NK-92 (cell line): ENCODE measurements around the gene RNF151.
"Not testable (repeated sequence)": the region's sequence is repeated elsewhere in the genome, so short reads cannot be mapped to it uniquely, and the experiment has no call there.

ENCODE experiments used
- DNase-seq: peaks from one replicate; lab custom pipeline; 2025; ENCODE audit not compliant: unreplicated experiment; lab: John Stamatoyannopoulos, UW

Gene RNF151

DNA sequence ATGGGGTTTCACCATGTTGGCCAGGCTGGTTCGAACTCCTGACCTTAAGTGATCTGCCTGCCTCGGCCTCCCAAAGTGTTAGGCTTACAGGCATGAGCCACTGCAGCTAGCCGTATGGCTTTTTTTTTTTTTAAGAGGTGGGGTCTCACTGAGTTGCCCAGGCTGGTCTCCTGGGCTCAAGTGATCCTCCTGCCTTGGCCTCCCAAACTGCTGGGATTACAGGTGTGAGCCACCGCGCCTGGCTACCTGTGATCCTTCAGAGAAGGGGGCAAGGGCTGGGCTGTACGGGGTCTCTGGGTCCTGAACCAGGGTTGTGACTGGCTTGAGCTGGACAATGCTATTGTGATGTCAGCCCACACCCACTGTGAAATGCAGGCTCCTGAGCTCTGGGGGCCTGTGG, at the start of gene RNF151:
Gene RNF151, plus strand, starts transcription at position 397 of the 400 bp plus-strand sequence. CDS start 26 bp downstream, outside the sequence.
- DNase-seq: no peak

DNA sequence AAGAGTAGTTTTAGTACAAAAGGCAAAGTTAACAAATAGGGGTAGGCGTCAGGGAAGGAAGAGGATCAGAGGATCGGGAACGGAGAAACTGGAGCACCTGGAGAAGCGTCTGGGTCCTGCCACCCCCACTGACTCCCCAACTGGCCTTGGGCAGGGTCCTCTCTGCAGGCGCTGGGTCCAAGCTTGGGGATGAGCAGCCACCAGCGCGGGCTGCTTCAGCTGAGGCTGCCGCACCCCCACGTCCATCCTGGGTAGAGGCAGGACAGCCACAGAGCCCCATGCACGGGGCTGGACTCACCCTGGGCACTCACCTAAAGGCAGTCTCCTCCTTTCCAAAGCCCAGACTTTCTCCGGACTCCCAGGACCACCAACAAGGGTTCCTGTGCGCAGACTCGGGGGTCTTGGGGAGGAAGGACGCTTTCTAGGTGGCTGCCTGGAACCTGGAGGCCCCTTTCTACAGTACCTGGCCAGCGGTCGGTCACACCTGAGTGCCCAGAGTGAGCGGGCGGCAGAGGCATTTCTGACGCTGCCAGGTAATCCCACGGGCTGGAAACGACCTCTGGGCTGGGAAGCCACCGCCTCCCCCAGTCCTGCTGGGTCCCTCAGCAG, 49.5 kb upstream of the RNF151 start:
- DNase-seq: no peak

DNA sequence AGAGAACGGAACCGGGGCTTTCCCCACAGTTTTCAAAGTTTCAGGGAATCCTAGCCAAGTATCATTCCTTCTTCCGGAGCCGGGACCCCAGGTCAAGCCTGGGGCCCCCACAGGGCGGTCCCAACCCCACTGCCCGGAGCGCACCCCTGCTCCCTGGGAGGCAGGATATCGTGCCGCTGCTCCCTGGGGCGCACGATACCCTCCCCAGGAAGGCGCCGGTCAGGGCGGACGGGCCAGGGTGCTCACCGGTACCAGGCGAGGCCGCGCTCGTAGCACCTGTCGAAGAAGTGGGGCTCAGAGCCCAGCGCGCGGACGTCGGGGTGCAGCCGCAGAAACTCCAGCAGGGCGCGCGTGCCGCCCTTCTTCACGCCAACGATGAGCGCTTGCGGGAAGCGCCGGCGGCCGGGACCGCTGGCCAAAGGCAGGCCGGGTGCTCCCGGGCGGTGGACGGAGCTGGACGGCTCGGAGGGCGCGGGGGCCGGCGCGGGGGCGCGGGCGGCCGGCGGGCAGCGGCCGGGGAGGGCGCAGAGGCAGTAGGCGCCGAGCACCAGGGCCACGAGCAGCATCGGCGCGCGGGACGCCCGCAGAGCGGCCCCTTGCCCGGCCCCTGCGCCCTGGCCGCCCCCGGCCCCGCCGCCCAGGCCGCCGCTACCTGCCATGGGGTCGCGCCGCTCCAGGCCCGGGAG, 48.8 kb upstream of the RNF151 start:
- no peak for DNase-seq

DNA sequence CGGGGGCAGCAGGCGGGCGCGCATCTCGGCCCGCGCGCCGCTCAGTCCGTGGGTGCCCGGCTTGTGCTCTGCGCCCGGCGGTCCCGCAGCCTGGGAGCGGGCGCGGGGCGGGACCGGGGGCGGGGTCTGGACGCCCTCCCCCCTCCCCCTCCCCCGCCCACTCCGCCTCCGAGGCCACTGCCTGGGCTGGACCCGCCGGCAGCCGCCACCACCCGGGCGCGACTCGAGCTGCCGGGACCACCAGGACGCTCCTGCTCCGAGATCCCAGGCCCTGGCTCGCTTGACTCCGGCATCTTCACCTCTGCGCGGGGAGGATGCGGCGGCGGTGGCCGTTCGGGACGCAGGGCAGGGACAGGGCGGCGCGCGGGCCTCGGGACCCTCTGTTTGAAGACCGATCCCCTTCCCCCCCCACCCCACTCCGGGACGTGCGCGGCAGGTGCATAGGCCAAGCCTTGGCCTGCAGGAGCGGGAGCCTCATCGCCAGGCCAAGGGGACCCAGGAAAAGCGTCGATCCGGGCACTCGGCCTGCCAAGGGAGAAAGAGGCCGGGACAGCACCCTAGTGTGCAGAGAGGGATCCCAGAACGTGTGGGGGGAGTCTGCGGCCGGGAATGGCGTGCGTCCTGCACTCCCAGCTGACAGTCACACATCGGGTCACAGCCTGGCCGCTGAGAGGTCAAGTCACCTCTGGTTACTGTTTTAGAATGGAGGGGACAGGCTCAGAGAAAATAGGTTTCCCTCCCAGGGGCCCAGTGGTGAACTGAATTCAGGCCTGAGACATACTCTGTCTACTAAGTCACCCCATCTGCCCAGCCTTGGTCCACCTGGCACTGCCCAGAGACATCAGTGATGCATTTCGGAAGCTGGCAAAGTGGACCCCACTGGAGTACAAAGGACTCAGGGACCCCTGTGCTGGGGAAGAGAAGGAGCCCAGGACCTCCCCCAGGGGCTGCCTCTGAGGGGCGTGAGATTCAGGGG, 48.0 kb upstream of the RNF151 start, which contains the start of gene HS3ST6:
Gene HS3ST6, minus strand, starts transcription at position 65 of the 976 bp plus-strand sequence. CDS start 92 bp downstream, outside the sequence.
- DNase-seq: no peak

GRCh38 chr16:1919327-1919998, 47.2 kb upstream of the RNF151 start:
- no peak for DNase-seq

DNA sequence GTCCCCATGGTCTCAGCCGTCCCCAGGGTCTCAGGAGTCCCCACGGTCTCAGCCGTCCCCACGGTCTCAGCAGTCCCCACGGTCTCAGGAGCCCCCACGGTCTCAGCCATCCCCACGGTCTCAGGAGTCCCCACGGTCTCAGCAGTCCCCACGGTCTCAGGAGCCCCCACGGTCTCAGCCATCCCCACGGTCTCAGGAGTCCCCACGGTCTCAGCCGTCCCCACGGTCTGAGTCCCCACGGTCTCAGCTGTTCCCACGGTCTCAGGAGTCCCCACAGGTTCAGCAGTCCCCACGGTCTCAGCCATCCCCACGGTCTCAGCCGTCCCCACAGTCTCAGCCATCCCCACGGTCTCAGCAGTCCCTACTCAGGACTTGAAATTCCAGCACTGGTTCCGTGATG, 46.5 kb upstream of the RNF151 start:
- DNase-seq: not testable (repeated sequence)

GRCh38 chr16:1920727-1921171, 45.9 kb upstream of the RNF151 start:
- DNase-seq: no peak

DNA sequence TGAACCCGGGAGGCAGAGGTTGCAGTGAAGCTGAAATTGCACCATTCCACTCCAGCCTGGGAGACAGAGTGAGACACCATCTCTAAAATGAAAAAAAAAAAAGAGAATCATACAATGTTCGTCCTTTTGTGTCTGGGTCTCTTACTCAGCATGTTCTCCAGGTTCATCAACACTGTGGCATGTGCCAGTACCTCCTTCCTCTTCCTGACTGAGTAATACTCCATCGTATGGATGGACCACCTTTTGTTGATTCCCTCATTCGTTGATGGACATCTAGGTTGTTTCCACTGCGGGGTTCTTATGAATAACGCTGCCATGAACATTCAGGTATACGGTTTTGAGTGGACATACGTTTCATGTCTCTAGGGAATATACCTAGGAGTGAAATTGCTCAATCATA, 44.3 kb upstream of the RNF151 start:
- no peak for DNase-seq

GRCh38 chr16:1923299-1924034, 43.2 kb upstream of the RNF151 start:
- no peak for DNase-seq

DNA sequence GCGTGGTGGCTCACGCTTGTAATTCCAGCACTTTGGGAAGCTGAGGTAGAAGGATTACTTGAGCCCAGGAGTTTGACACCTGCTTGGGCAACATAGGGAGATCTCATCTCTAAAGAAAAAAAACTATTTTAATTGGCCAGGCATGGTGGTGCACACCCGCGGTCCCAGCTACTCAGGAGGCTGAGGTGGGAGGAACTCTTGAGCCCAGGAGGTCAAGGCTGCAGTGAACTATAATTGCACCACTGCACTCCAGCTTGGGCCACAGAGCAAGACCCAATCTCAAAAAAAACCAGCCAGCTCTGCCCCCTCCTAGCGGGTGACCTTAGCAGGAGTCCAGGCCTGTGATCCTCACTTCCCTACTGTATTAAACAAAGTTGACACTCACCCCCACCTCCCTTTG, 42.6 kb upstream of the RNF151 start:
- DNase-seq: no peak

DNA sequence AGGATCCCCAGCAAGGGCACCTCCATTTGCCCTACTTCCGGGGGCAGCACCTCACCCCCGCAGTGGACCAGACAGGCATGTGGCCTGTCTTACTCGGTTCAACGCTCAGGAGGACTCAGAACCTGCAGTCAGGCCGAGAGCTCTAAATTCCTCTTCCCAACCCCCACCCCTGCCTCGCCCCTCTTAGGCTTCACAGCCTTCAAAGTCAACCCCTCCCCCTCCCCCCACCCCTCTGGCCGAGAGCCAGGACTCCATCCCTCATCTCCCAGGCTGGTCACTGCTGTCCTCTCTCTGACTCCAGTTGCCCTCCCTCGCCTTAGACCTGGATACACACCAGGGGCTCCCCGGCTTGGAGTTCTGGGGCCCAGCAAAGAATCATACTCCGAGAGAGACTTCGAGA, 40.4 kb upstream of the RNF151 start:
- no peak for DNase-seq

DNA sequence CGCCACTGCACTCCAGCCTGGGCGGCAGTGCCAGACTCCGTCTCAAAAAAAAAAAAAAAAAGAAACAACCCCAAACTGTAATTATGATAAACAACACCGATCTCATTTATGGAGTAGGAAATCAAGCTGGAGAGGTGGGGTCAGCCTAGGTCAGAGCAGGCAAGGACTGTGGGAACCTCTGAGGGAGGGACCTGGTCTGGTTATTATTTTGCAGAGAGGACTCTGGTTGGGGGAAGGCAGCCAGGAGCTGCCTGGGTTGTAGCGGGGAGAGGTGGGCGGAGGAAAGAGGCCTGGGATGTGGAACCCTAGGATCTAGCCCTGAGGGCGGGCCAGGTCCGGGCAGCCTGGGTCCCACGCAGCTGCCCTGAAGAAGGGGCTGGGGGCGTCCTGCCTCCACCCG, 37.6 kb upstream of the RNF151 start:
- DNase-seq: no peak

- DNase-seq: peak; percentile 66
These were observed 36.9 kb upstream of the RNF151 start for GRCh38 chr16:1929578-1930337.

GRCh38 chr16:1930338-1930720, 36.3 kb upstream of the RNF151 start:
- DNase-seq: no peak

- no peak for DNase-seq
These were observed 34.3 kb upstream of the RNF151 start for GRCh38 chr16:1932050-1933028.

DNA sequence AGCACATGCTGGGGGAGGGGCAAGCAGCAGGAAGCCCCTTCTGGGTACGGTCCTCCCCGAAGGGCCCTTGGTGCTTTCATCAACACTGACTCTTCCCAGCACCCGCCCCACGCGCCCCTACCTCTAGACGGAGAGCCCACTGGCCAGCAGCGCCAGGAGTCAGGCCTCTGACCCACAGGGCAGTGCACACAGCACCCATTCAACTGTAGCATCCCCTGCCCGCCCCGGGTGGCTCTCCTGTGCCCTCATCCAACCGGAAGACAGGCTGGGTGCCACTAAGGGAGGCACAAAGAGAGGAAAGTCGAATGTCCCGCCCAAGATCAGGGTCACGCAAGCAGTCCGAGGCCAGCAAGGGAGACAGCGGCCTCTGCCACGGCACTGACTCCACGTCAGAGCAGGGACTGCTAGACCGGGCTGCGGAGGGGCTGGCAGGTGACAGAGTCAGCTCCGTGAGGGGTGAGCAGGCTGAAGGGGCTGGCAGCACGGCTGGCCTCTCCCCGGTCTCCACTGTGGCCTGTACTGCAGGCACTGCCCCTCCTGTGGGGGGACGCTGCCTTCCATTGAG, 33.5 kb upstream of the RNF151 start:
- DNase-seq: no peak

DNA sequence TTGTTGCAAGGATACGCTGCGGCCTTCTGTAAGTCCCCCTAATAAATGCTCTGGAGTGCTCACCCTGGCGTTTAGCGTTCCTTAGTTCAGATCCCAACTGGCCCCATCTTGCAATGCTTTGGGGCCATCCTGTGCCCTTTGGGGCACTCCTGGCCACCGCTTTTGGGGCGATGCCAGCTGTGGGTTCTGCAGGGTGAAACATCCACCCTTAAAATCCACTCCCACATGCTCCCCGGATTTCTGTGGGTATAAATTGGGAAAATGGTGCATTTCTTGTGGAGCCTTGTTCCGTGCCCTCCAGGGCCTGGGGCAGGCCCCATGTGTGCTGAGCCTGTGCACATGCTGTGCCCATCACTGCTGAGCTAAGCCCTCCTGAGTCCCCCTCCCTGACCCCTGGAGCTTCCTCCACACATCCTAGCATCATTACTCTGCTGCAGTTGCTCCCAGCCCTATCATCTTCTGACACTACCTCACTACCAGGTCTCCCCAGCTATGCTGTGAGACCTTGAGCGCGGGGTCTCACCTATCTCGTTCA, 29.6 kb upstream of the RNF151 start:
- no peak for DNase-seq

DNA sequence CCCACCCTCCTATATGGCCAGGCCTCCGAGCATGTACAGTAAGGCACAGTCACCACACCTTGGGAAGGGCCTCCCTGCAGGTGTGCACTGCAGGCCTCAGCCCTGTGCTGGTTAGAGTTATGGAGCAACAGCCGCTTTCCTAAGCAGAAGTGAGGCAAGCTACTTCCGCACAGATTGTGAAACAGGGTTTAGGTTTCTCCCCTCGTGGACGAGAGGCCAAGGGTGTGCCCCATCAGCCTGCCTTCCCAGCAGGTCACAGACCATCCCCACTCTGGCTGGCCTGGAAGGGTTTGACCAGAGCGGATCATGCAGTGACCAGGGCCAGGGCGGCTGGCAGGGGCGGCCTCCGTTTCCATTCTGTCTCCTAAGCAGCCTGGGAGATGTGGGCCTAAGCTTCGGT, 28.3 kb upstream of the RNF151 start:
- DNase-seq: no peak
